Dermis blood vessel endothelial cell (primary cell): ENCODE measurements around the gene ASPA. TPM values are rescaled to one million over a fixed set of nuclear protein-coding genes. Genes with fewer than 3 reads are reported as not detected.

Source experiments
- DNase-seq: peaks from one replicate; pipeline ENCODE4 v3.0.0; 2010
- total RNA-seq: library from RNA; depleted of rRNA; stranded (reverse); fragments of >200 nt; gene quantifications from 2 replicates; pipeline ENCODE4 v1.2.3, GENCODE V29; 2014

The ASPA gene
- total RNA-seq, 1 donor from 2014 or later = not detected

- peak; percentile 66 for DNase-seq
These were observed 59.6 kb downstream of the ASPA start for GRCh38 chr17:3535253-3535995.

DNA sequence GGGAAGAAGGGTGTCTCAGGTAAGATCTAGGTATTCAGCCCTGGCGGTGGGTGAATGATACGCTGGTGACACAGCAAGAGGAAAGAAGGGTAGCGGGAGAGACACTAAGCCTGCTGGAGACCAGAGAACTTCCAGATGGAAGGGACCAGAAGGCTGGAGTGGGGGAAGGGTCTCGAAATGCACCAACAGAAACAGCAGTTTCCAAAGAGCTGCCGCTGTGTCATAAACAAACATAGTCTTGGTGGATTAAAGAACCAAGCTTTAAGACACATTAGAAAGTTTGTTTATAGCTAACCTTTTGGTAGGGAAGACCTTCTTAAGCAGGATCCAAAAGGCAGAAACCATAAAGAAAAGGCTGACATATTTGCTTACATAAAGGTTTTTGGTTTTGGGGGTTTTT, 60.9 kb downstream of the ASPA start:
- no peak for DNase-seq

- DNase-seq = no peak
These were observed 64.2 kb downstream of the ASPA start for GRCh38 chr17:3539881-3540540.

GRCh38 chr17:3542410-3543088, 66.8 kb downstream of the ASPA start:
- DNase-seq = no peak

DNA sequence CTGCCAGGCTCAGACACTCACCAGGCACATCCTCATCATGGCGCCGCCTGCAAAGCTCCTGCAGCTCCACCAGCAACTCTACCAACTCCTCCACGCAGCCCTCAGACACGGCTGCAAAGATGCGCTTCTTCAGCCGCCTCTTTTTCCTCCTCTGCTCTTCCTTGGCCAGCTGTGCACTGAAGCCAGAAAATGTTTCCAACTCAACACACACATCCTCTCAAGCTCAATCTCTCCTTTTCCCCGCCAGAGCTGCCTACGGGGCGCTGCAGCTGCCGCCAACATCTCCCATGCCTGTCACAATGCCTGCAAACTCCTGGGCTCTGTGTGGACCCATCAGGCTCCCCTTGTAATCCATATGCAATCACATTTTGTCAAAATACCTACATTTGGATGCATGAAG, 67.7 kb downstream of the ASPA start:
- no peak for DNase-seq

- no peak for DNase-seq
These were observed 68.6 kb downstream of the ASPA start for GRCh38 chr17:3544365-3544764.

GRCh38 chr17:3545151-3545550, 69.4 kb downstream of the ASPA start:
- no peak for DNase-seq

GRCh38 chr17:3546521-3546920, 70.7 kb downstream of the ASPA start:
- no peak for DNase-seq

DNA sequence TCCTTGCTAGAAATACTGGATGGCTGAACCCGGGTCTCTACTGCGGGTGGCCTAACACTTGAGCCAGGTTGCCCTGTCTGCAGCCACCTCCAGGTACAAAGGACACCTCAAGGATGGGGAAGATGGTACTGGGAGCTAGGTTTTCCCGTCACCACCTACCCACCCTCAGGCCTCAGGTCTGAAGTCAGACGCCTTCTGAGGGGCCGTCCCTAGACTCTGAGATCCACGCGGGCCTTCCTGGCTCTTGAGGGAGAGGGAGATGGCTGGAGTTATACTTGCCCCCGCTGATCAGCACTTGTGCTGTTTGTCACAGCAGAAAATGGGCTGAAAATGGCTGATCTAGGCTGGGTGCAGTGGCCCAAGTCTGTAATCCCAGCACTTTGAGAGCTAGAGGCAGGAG, 71.2 kb downstream of the ASPA start:
- no peak for DNase-seq

- DNase-seq = no peak
These were observed 71.8 kb downstream of the ASPA start for GRCh38 chr17:3547628-3548027.

DNA sequence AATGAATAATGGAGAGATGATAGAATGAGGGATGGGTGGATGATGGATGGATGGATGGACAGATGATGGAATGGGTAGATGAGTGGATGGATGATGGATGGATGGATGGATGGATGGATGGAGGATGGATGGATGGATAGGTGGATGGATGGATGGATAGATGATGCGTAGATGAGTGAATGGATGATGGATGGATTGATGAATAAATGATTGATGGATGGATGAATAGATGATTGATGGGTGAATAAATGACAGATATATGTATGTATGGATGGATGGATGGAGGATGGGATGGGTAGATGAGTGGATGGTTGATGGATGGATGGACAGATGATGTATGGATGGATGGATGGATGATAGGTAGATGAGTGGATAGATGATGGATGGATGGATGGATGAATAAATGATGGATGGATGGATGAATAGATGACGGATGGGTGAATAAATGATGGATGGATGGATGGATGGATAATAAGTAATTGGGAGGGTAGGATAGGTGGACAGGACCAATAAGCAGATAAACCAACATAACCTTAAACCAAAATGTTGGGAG, 73.9 kb downstream of the ASPA start:
- no peak for DNase-seq

DNA sequence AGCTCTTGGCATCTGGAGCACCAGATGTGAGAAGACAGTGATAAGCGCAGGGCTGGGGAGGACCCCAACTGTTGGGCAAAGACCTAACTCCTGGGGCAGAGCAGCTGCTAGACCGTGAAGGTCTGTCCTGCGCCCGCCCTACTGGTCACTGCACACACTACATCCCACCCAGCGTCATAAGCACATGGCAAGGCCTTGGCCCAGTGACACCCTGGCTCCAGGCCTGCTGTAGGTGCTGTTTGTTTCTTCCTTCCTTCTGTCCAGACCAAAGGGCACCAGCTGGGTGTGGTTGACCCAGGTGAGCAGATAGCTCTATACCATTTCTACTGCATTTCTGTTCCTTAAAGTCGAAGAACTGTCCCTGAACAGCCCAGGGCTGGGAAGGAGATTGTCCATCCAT, 75.4 kb downstream of the ASPA start:
- DNase-seq = no peak

DNA sequence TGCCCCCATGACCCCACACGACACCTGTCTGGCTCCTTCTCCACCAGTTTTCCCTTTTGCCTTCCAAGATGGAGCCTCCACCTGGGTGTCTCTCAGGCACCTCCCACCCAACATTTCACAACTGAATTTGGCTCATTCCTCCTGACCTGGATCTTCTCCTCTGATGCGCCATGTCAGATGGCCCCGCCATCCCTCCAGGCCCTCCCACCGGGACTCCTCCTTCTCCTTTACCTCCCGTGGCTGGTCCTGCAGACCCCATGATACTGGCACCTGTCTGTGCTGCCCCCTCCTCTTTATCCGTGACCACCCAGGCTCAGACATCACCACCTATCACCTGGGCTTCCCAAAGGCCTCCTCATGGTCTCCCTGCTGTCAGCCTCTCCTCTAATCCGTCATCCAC, 77.1 kb downstream of the ASPA start:
- DNase-seq = no peak

Other genes starting within 250 kb of the ASPA start
- gene OR3A1, start 177.6 kb upstream of the ASPA start, total RNA-seq = not detected in 2 replicates
- gene OR3A2, start 89.7 kb upstream of the ASPA start, total RNA-seq = not detected in 2 replicates
- gene OR1E1, start 77.6 kb upstream of the ASPA start, total RNA-seq = not detected in 2 replicates
- gene OR3A3, start 64.6 kb upstream of the ASPA start, total RNA-seq = not detected in 2 replicates
- gene OR1E2, start 42.2 kb upstream of the ASPA start, total RNA-seq = not detected in 2 replicates
- under 0.01 and 0.23 TPM in 2 replicates for gene SPATA22, start 4.2 kb upstream of the ASPA start, total RNA-seq
- not detected in 2 replicates for gene TRPV3, start 81.8 kb downstream of the ASPA start, total RNA-seq
- gene TRPV1, start 133.4 kb downstream of the ASPA start, total RNA-seq = 0.84 and 1.5 TPM in 2 replicates
- 21.8 and 29.0 TPM in 2 replicates for gene SHPK, start 160.3 kb downstream of the ASPA start, total RNA-seq
- 28.2 and 37.8 TPM in 2 replicates for gene CTNS, start 160.8 kb downstream of the ASPA start, total RNA-seq
- 224 and 238 TPM in 2 replicates for gene TAX1BP3, start 192.6 kb downstream of the ASPA start, total RNA-seq
- 11.4 and 14.6 TPM in 2 replicates for gene EMC6, start 192.8 kb downstream of the ASPA start, total RNA-seq
- 0.23 and 0.51 TPM in 2 replicates for gene P2RX5, start 220.2 kb downstream of the ASPA start, total RNA-seq
- 4.3 and 14.3 TPM in 2 replicates for gene HASPIN, start 247.9 kb downstream of the ASPA start, total RNA-seq